HG03095 (cell line): ENCODE measurements around the gene RPGRIP1L.
A peak's percentile ranks its signal among the peaks of the same experiment; 100 is the strongest.

Experiments used
- ATAC-seq: cut with Tn5 transposase; IDR thresholded peaks from one replicate; pipeline ENCODE4 v1.9.1; 2021; ENCODE audit warnings: moderate library complexity; ENCODE audit not compliant: unreplicated experiment

RPGRIP1L gene

DNA sequence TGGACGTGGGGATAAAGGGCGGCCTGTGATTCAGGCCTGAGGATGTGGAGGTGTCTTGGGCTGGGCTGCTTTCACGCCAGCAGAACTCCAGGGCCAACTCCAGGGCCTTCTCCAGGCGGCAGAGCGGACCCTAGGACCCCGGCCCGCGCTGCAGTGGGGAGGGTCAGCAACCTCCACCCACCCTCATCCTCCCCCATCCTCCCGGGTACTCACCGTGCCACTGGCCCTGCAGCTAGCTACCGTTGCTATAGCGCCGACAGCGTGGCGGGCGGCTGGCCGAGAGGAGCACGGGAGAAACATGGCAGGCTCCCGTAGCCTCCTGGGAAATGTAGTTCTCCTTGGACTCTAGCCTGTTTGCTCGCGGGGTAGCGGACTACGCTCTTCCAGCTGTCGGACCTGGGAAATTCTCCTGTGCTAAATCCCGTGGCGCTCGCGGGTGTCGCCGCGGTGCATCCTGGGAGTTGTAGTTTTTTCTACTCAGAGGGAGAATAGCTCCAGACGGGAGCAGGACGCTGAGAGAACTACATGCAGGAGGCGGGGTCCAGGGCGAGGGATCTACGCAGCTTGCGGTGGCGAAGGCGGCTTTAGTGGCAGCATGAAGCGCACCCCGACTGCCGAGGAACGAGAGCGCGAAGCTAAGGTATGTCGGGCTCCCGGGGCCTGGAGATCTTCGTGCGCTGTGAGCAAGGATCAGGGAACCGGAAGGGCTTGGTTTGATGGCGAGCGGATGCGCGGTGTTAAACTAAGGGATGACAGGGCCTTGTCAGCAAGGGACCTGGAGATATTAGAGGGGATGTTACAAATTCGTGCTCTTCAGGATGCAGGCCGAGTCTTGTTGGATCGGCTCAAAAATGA lies at the start of gene RPGRIP1L, which contains the start of gene FTO:
RPGRIP1L (minus strand) TSS at position 270 of the 855 bp plus-strand sequence. CDS start 3,136 bp downstream, outside the sequence.
FTO (plus strand) TSS at position 567 of the 855 bp plus-strand sequence.
- ATAC-seq = peak; percentile 97

DNA sequence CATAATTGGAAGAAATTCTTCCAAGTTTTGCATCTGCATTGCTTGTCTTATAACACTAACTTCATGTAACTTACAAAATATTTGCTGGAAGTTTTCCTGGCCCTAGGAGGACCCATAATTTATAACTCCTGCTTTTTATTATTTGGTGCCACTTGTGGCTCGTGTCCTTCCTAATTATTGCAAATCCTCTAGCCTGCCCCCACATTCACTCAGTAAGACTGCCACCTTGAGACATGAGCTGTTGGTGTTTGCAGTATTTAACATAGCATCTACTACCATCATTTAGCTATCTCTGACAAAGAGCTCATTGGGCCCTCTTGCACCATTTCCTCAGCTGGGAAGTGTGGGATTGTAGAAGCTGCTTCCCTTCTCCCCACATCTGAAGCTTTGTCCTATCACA lies 49.8 kb upstream of the RPGRIP1L start:
- no peak for ATAC-seq

DNA sequence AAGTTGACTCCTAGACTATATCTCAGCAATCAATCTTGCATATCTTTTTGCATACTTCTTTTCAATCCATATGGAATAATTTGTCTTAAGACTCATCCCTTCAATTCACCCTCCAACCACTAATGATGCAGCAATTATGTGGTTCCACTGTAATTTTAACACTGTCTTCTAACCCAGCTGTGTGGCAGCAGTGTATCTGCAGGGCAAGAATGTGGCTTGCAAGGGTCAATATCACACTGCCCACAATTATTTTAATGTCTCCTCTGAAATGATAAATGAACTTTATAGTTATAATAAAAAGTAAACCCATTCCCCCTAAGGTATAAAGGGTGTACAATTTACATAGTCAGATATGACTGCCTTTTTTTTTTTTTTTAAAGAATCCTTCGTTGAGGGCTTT lies 48.9 kb upstream of the RPGRIP1L start:
- no peak for ATAC-seq

DNA sequence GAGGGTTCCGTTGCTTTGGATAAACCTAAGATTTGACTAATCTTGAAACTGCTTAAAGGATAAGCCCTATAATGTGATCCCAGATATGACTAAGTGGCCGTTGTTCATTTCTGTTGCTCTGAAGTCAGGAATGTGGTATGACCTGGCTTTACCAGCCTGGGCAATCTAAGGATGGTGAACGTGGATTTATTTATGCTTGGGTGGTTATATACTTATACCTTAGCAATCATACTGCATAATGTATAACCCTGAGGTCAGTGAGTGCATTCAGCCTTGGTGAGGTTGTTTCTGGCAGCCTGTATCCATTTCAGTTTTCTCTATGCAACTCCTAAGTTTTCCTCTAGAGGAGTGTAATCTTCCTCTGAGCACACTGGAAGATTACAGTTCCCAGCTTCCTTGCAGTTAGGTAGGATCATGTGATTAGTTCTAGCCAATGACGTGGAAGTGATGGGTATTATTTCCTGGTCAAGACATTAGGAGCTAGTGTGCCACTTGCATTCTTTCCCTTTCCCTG lies 42.2 kb upstream of the RPGRIP1L start:
- no peak for ATAC-seq

DNA sequence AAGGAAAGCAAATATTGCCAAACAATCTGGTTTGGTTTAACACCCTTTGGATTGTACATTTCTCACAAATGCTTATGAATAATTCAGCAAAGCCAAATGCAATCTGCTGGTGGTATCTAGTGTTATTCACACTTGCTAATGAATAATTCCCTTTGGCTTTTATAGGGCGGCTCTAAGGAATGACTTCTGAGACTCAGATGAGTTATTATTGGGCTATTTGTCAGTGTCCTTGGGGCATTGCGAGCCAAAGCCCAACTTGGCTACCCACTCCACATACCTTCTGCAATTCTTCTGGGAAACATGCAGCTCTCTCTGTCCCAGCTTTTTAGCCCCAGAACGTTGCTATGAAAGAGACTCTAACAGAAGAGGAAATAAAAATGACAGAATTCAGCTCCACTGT lies 41.4 kb upstream of the RPGRIP1L start:
- ATAC-seq = no peak

DNA sequence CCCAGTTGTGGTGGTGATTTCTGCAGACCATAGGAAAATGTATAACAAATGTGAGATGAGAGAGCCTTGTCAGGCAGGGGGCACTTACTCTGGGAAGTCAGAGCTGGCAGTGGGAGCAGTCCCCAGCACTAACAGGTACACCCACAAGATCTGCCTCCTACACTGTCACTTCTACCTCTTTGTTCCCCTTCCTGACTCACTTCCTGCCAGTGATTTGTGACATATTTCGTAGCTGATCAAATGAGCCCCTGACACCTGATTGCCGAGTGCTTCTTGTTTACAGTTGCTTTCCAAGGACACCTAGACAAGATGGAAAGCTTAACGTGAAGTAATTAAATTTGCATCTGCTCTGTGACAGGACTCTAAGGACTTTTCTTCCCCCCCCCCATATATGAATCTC lies 40.8 kb upstream of the RPGRIP1L start:
- ATAC-seq = no peak

DNA sequence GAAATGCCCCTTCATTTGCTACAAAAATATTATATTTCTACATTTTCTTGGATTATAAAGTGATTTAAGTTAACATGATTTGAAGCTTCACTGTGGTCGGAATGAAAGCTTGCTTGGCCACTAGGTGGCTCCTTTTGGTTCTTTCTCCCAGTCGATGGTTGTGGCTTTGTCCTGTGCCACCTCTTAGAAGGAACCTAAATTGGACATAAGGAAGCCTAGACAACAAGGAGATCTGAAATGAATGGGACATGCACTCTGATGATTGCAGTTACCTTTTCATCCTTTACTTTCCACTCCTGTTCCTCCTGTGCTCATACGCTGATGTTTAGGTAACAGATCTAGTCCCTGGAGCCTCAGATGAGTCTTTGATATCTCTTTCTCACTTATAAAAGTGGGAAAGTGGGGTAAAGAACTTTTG lies 39.5 kb upstream of the RPGRIP1L start:
- no peak for ATAC-seq

DNA sequence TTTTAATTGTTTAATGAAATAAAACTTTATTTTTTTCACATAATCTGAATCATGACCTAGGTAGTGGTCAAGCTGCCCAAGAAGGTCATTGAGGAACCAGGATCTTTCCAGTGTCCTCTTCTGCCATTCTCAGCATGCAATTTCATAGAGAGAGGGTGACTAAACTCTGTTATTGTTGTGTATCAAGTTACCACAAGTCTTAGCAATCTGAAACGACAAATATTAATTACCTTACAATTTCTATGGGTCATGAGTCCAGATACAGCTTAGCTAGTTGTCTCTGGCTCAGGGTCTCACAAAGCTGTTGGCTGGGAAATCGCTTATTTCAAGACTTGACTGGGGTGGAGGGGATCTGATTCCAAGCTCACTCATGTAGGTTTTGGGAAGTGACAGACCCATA lies 37.9 kb upstream of the RPGRIP1L start:
- no peak for ATAC-seq

DNA sequence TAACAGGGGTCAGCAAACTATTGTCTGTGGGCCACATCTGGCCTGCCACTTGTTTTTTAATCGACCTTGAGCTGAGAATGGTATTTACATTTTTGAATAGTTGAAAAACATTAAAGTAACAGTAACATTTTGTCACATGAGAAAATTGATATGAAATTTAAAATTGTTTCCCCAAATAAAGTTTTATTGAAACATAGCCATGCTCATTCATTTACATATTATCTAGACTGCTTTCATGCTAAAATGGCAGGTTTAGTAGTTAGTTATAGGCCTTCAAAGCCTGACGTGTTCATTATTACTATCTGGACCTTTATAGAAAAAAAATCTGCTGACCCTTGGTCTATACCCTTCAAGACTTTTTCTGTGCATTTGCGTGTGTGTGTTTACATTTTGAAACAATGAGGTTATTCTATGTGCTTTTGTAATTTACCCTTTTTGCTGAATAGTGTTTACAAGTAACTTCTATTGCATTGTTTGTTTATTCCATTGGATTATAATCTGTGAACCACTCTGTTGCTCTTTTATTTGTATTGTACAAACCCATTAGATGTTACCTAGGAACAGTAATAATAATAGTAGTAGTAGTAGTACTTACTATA lies 37.4 kb upstream of the RPGRIP1L start:
- ATAC-seq = no peak

DNA sequence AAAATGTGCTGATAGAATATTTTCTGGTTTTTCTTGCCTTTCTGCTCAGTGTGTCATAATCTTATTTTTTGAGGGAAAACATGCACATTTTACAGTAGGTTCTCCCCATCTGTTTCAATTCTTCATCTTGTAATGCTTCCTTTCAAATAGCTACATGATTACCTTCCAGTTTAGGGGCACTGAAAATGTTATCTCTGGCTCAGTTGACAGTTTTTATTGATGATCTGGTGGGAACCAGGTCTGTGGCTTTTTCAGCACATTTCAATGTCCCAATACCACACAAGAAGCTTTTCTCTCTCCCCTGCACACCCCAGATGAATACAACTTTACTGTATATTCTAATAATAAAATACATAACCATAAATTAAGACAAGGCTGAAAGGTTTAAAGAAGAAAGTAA lies 36.8 kb upstream of the RPGRIP1L start:
- ATAC-seq = no peak

DNA sequence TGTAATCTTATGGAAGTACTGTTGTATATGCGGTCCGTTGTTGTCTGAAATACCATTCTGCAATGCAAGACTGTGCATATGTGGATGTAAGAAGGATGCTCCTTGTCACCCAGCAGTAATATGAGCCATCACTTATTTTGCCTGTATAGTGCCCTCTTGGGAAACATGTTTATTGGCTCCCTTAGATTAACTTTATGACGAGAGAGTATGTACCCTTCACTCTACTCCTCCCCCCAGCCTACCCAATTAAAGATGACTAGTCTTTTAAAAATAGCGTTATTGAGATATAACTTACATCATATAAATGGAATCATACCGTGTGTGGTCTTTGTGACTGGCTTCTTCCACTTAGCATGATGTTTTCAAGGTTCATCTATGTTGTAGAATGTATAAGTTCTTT lies 33.9 kb upstream of the RPGRIP1L start:
- ATAC-seq = no peak

DNA sequence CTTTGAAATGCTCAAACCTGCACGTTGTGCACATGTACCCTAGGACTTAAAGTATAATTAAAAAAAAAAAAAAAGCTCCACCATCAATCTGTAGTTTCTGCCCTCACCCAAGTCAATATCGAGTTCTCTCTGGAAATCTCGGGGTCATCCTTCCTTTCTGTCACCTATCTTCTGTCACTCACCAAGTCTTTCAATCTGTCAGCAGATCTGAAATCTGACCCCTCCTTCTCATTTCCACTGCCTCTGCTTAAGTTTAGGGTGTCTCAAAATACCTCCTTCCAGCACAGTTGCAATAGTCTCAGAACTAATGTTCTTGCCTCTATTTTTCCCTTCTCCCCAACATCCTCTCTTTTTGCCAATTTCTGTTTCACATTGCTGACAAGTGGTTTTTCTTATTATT lies 32.6 kb upstream of the RPGRIP1L start:
- ATAC-seq = no peak

DNA sequence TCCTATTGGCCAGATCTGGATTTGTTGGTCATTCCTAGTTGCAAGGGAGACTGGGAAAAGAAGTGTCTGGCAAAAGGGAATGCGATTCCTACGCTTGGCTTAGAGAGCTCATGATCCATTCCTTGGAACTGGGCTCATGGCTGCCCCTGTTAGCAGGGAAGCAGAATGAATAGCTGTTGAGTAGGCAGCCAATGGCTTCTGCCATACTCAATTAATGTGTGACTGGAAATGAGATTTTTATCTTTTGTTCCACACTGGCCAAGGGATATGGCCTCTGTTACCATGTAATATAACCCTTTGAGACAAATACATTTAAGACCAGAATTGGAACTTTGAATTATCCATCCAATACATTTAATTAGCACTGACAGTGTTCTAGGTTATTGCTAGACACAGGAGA lies 31.2 kb upstream of the RPGRIP1L start:
- ATAC-seq = no peak

DNA sequence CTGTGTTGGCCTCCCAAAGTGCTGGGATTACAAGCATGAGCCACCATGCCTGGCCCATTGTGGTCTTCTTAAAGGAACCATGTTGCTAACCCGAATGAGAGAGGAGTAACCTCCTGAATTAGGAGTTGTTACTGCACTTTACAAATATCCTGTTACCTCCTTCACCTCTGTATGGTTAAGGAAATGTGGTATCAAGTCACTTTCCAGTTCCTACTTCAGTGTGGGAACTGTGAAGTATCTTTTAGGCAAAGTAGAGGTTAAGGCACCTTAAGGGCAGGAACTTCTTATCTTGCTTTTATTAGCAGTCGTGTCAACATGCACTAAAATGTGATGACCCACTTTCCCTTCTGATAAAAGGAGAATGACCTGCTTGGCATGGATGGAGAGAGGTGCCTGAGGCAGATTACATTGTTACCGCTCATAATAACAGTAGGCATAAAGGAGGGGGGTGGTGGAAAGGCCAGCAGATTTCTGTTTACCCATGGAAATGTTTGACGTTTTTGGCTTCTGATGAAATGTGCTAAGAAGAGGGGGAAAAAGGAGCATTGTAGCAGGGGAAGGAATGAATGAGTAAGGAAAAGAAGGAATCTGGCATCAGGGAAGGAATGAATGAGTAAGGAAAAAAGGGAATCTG lies 28.8 kb upstream of the RPGRIP1L start:
- ATAC-seq = no peak

DNA sequence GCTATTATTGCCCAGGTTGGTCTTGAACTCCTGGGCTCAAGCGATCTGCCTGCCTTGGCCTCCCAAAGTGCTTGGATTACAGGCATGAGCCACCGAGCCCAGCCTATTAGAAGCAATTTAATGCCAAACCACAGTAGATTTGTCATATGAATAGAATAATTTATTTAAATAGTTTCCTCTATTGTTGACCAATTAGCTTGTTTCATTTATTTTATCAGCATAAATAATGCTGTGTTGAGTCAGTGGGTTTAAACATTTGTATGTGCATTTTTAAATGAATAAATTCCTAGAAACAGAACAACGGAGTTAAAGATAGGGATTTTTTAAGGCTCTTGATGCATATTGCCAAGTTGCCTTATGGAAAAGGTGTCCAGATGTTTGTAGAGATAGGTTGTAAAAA lies 27.0 kb upstream of the RPGRIP1L start:
- no peak for ATAC-seq

DNA sequence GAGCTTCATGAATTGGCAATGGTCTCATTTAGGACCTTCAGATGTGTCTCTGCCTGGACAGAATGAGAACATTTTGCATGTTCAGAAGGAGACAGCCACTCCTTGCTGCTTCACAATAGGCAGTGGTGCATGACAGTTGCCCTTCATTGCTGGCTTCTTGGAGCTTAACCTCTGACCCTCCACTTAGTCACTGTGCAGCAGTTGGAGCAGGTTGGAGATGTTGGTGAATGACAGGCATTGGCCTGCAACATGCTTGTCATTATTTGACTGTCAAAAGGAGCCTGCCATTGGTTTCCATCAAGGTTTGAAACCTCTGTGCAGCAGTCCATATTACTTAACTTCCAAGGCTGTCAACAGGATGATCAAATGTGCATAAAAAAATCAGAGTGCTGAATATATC lies 23.0 kb upstream of the RPGRIP1L start:
- ATAC-seq = no peak

DNA sequence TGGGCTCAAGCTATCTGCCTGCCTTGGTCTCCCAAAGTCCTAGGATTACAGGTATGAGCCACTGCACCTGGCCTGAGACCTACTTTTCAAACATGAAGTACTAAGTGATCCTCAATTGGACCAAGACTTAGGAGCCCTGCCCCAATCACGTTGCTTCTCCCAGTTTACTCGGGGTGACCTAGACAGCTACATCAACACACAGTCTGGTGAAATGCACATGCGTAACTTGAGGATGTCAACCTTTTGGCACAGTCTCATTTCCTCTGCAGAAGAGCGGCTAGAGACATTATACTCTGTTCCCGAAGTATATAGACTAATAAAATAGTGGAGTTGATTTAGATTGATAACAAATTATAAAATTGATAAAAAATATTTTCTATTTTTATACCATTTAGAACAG lies 17.4 kb upstream of the RPGRIP1L start:
- no peak for ATAC-seq

DNA sequence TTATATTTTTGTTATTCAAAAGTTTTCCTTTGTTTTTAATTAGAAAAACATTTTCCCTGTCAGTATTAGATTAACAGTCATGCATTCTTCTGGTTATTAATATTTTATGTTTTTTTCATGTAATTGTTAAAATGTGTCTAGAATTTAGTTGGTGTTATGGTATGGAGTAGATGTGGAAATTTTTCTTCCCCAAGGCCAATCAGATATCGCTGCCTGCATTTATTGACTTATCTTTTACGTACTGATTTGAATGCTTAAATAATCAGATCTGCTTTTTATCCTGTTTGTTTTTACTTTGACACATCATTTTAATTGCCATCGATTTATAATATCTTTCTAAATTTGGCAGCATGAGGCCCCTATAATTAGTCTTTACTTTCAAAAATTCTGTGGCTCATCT lies 13.9 kb upstream of the RPGRIP1L start:
- ATAC-seq = no peak

DNA sequence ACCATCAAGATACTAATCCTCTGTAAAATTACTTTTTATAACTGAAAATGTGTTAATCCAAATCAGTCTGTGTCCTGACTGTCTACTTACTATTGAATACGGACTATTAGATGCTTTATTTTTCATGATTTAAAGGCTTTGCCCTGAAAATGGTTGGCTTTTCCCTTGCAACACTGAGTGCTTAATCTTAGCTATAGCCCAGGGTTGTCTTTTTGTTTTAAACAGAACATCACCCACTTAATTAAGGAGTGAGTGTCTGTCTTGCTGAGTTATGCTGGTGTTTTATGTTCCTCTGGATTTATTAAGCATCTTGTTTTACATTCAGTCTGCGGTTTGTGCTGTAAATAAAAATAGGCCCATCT lies 11.3 kb upstream of the RPGRIP1L start:
- ATAC-seq = no peak

DNA sequence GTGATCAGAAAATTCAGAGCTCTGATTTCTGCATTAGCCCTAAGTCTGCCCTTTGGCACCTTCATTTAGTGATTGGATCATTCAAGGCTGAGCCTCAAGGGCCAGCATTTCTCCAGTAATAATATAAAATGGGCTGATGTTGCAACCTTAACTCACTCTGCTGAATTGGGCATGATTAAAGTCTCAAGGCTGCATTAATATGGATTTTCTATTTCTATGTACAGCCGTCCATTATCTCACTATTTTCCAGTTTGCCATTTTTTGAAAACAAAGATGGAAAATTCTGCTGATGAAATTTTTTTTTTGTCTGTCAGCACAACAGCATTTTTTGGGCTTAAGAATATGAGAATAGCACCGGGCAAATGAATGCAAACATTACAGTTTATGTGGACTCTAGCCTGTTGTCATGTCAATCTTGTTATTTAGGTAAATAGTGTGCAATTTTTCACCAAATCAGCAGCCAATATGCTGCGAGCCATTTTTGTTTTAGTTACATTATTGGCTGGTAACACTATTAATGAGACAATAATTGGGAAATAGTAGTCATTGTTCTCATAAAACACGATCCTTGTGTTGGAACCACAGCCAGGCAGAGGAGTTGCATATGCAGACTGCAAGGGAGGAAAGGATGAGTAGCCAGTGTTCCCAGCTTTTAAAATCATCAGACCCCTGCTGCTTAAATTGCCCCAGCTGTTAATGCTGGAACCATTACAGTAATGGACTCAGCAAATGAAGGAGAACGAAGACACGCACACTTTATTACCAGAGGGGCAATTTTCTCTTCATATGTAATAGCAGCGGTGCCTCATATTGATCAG lies 10.8 kb upstream of the RPGRIP1L start:
- ATAC-seq = no peak
